HG03045 (cell line): Measurements from ENCODE around the gene TPO.

Experiments
- ATAC-seq: cut with Tn5 transposase; IDR thresholded peaks from one replicate; pipeline ENCODE4 v1.9.1; 2021; ENCODE audit warnings: mild to moderate bottlenecking, moderate library complexity; ENCODE audit not compliant: unreplicated experiment

The TPO gene

GRCh38 chr2:1440581-1440980, 27.3 kb downstream of the TPO start:
- no peak for ATAC-seq

GRCh38 chr2:1446301-1446700, 33.0 kb downstream of the TPO start:
- ATAC-seq: no peak

GRCh38 chr2:1448009-1448408, 34.7 kb downstream of the TPO start:
- no peak for ATAC-seq

GRCh38 chr2:1450915-1451314, 37.7 kb downstream of the TPO start:
- ATAC-seq: no peak

GRCh38 chr2:1451422-1451821, 38.2 kb downstream of the TPO start:
- no peak for ATAC-seq

GRCh38 chr2:1453561-1453960, 40.3 kb downstream of the TPO start:
- no peak for ATAC-seq

GRCh38 chr2:1454346-1454745, 41.1 kb downstream of the TPO start:
- ATAC-seq: no peak

GRCh38 chr2:1455466-1455865, 42.2 kb downstream of the TPO start:
- ATAC-seq: no peak

GRCh38 chr2:1458432-1458831, 45.2 kb downstream of the TPO start:
- no peak for ATAC-seq

- no peak for ATAC-seq
Observed at GRCh38 chr2:1459727-1460126, 46.5 kb downstream of the TPO start.

GRCh38 chr2:1460851-1461418, 47.7 kb downstream of the TPO start:
- ATAC-seq: no peak

GRCh38 chr2:1461507-1462390, 48.5 kb downstream of the TPO start:
- no peak for ATAC-seq

GRCh38 chr2:1462994-1463393, 49.7 kb downstream of the TPO start:
- ATAC-seq: no peak

GRCh38 chr2:1472350-1472749, 59.1 kb downstream of the TPO start:
- ATAC-seq: no peak

- no peak for ATAC-seq
Observed at GRCh38 chr2:1476617-1477195, 63.4 kb downstream of the TPO start.

GRCh38 chr2:1477196-1478040, 64.2 kb downstream of the TPO start:
- ATAC-seq: no peak

- no peak for ATAC-seq
Observed at GRCh38 chr2:1478311-1479305, 65.3 kb downstream of the TPO start.

GRCh38 chr2:1479346-1479745, 66.1 kb downstream of the TPO start:
- no peak for ATAC-seq

- ATAC-seq: no peak
Observed at GRCh38 chr2:1480671-1481076, 67.4 kb downstream of the TPO start.
